ENCODE results near the gene MARK1.

DNA sequence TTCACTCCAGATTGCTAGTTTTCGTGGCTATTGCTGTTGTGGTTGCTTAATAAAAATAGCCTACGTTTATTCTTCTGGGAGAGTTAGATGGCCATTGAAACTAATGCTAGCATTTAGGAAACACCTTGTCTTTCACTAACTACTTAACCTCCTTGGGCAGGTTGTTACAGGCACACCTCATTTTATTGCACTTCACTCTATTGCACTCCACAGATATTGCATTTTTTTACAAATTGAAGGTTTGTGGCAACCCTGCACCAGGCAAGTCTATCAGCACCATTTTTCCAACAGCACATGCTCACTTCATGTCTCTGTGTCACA, 11.3 kb upstream of the MARK1 start:
- no peak for TF ChIP-seq ZNF766 (CRISPR knock-in tag; conservative IDR thresholded peaks at IDR 0.05)
- TF ChIP-seq GABPA (tag; conservative IDR thresholded peaks at IDR 0.05; ENCODE audit: low read depth) = no peak
- no peak for TF ChIP-seq RBM34 (IDR thresholded peaks at IDR 0.05; ENCODE audit: borderline replicate concordance, insufficient read depth, low read length)
- no peak for TF ChIP-seq EZH2 (IDR thresholded peaks at IDR 0.05; ENCODE audit: borderline replicate concordance, low read depth, low read length)

Data from K562 (cell line).